ENCODE data around the gene SH2D4B. TPM values are rescaled to one million over a fixed set of nuclear protein-coding genes. Genes with fewer than 3 reads are reported as not detected.

Gene SH2D4B
- total RNA-seq, 1 experiment from 2014 or later, result 0.07 TPM

DNA sequence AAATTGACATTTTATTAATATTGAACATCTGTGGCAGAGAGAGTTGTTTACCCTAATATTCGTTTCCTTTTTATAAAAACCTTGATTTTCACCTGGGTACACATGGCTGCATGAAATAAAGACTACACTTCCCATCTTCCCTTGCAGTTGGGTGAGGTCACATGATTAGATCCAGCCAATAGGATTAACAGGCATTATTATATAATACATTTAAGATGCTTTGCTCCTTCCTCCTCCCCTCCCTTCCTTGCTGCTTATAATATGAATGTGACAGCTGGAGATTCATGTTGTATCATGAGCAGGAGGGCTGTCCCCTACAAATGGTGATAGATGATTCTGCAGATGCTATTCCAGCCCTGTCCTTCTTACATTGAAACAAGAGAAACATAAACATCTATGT is 146.6 kb downstream of the SH2D4B start:
- DNase-seq, result no peak
- H2BK20ac ChIP-seq (ENCODE audit: low read depth, low read length, poor library complexity, severe bottlenecking), result no peak overlapping the region
- TF ChIP-seq CTCF (conservative IDR thresholded peaks at IDR 0.05), result no peak
- H3K23me2 ChIP-seq (ENCODE audit: insufficient read length, low read depth, low read length, poor library complexity, severe bottlenecking), result no peaks in the 10 kb centered on the region
- Mint-ChIP-seq H3K9me3 (no peaks in the 10 kb centered on the region), H3K36me3 (ENCODE audit: insufficient read depth in 1 of 3, low read depth in 3 of 3) (no peaks in the 10 kb centered on the region), H3K4me3 (no peak overlapping the region), H3K4me1 (no peaks in the 10 kb centered on the region), H3K27me3 (ENCODE audit: low read depth) (no peaks in the 10 kb centered on the region), H3K27ac (no peak overlapping the region)
- no peak overlapping the region for H3K14ac ChIP-seq (ENCODE audit: insufficient read depth, low read length)
- H3K9ac ChIP-seq (ENCODE audit: extremely low read depth, insufficient read length, low read length), result no peak overlapping the region
- WGBS (ENCODE audit: extremely low coverage, insufficient read length, low lambda C conversion rate), result no CpG with 5 or more reads among the region's 1 CpG
- H3K79me2 ChIP-seq (ENCODE audit: insufficient read depth, low read length), result no peaks in the 10 kb centered on the region
- no peak overlapping the region for H3K56ac ChIP-seq (ENCODE audit: insufficient read length, low read depth, low read length)
- H4K8ac ChIP-seq (replicated peaks; ENCODE audit: insufficient read length, low read depth, low read length), result no peak overlapping the region
- no peak overlapping the region for H3T11ph ChIP-seq (ENCODE audit: low read length)
- H3K9me3 ChIP-seq (ENCODE audit: control insufficient read depth, low read depth, low read length), result no peaks in the 10 kb centered on the region
- H2BK5ac ChIP-seq (ENCODE audit: insufficient read length, low read length), result no peak overlapping the region
- H3K23ac ChIP-seq (ENCODE audit: insufficient read length, low read depth, low read length), result no peak overlapping the region
- H2AFZ ChIP-seq (ENCODE audit: low read length), result no peak overlapping the region
- no peak overlapping the region for H2AK5ac ChIP-seq (ENCODE audit: insufficient read length, low read length)
- no peaks in the 10 kb centered on the region for H3K27me3 ChIP-seq (ENCODE audit: insufficient read depth, low read length)
- H3K4me1 ChIP-seq (ENCODE audit: insufficient read depth, low read length), result no peaks in the 10 kb centered on the region
- H3K4me2 ChIP-seq (ENCODE audit: insufficient read depth, insufficient read length, low read length), result no peak overlapping the region
- no peak overlapping the region for H2BK12ac ChIP-seq (ENCODE audit: insufficient read length, low read depth, low read length)
- H4K5ac ChIP-seq (ENCODE audit: insufficient read length, low read depth, low read length), result no peak overlapping the region
- H3K27ac ChIP-seq (ENCODE audit: insufficient read length, low read depth, low read length), result no peak overlapping the region
- no peak overlapping the region for H4K91ac ChIP-seq (ENCODE audit: insufficient read length, low read depth, low read length)
- no peaks in the 10 kb centered on the region for H4K20me1 ChIP-seq (ENCODE audit: control insufficient read depth, insufficient read depth, insufficient read length)
- no peaks in the 10 kb centered on the region for H3K79me1 ChIP-seq (ENCODE audit: insufficient read depth, low read depth, low read length, poor library complexity, severe bottlenecking)
- H3K4ac ChIP-seq (ENCODE audit: low read depth, low read length), result no peak overlapping the region
- no peak overlapping the region for H3K18ac ChIP-seq (ENCODE audit: insufficient read length, low read depth, low read length)
- H2BK15ac ChIP-seq (ENCODE audit: low read depth, low read length), result no peak overlapping the region
- no peak overlapping the region for H2BK120ac ChIP-seq (ENCODE audit: low read depth, low read length, poor library complexity, severe bottlenecking)
